Measurements from ENCODE around the gene S100A10. TPM values are rescaled to one million over a fixed set of nuclear protein-coding genes. Genes with fewer than 3 reads are reported as not detected.

The S100A10 gene
- total RNA-seq, 4 donors from 2014 or later = 152 to 404 (median 235) TPM

DNA sequence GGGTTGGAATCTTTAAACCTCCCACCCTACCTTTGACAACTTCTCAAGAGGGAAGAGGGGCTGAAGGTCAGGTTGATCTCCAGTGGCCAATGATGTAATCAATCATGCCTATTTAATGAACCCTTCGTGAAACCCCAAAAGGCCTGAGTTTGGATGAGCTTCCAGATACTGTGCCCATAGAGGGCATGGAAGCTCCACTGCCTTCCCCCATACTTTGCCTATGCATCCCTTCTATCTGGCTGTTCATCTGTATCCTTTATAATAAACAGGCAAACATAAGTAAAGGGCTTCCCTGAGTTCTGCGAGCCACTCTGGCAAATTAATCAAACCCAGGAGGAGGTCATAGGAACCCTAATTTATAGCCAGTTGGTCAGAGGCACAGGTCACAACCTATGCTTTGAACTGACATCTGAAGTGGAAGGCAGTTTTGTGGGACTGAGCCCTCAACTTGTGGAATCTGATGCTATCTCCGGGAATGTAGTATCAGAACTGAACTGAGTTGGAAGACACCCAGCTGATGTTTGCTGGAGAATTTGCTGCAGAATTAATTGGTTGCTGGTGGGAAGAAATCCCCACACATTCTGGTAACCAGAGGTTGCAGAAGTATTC is 24.8 kb downstream of the S100A10 start:
- TF ChIP-seq, protein P1, sequence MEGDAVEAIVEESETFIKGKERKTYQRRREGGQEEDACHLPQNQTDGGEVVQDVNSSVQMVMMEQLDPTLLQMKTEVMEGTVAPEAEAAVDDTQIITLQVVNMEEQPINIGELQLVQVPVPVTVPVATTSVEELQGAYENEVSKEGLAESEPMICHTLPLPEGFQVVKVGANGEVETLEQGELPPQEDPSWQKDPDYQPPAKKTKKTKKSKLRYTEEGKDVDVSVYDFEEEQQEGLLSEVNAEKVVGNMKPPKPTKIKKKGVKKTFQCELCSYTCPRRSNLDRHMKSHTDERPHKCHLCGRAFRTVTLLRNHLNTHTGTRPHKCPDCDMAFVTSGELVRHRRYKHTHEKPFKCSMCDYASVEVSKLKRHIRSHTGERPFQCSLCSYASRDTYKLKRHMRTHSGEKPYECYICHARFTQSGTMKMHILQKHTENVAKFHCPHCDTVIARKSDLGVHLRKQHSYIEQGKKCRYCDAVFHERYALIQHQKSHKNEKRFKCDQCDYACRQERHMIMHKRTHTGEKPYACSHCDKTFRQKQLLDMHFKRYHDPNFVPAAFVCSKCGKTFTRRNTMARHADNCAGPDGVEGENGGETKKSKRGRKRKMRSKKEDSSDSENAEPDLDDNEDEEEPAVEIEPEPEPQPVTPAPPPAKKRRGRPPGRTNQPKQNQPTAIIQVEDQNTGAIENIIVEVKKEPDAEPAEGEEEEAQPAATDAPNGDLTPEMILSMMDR (IDR thresholded peaks at IDR 0.05; ENCODE audit: low read depth) = no peak

DNA sequence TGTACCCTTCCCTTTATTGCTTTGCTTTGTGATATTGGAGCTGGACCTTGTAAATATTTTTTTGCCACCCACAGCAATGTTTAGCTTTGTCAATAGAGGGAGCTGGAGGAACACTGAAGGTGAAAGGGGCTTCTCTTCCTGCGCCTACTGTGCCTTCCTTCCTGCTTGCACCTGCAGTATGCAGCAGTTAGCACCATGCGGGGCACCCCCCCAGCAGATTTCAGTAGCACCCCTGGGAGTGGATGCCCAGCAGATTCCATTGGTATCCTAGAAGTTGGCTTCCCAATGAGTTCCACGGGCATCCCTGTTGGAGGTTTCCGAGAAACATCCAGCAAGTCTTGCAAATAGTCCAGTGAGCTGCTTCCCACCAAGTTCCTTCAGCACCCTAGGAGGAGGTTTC is 25.6 kb downstream of the S100A10 start:
- TF ChIP-seq, protein P1 (IDR thresholded peaks at IDR 0.05; ENCODE audit: low read depth) = no peak

DNA sequence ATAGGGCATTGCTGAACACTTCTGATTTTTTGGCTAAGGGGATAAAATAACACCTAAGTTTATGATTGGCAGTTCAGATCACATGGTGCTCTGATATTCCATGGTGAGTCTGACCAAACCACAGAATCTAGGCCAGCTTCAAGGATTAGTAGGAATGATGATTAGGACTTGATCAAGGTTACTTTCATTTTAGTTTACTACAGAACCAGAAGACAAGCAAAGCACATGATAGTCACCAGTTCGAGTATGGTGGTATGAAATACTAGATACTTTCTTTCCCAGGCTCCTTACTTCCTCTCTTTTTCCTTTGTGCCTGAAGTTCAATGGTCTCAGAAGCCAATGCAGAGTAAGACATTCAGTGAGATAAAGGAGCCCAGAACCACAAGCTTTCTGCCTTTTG is 26.6 kb downstream of the S100A10 start:
- TF ChIP-seq, protein P1 (IDR thresholded peaks at IDR 0.05; ENCODE audit: low read depth) = no peak

DNA sequence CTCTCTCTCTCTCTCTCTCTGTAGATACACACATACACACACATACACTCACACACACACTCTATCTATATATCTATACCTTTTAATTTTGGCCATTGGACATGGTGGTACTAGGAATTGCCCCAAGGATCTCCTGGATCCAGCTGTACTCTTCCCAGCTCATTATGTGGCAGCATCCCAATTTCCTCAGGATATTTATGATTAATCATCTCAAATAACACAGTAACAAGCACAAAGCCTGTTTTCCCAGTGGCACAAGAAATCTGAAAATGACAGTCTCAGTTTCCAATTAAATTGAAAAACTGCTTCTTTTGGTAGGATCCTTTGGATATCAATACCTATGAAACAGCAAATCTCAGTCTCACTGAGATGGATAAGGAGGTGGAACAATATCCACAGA is 27.6 kb downstream of the S100A10 start:
- TF ChIP-seq, protein P1 (IDR thresholded peaks at IDR 0.05; ENCODE audit: low read depth) = no peak

DNA sequence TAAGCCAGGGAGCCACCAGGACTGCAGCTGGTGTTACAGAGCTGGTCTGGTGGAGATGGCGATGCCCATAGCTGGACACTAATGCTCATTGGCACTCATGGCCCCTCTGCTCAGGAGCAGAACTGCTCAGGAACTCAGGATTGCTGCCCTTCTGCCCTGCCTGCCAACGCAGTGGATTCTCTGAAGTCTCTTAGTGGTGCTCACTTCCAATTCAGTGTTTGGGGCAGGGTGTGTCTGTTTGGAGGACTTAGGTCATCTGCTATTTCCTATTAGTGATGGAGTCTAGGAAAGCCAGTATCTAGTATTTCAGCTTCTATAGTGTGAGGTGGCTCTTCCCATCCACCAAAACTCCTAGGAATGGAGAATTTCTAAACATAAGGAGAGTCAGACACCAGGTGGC is 29.1 kb downstream of the S100A10 start:
- TF ChIP-seq, protein P1 (IDR thresholded peaks at IDR 0.05; ENCODE audit: low read depth) = no peak

DNA sequence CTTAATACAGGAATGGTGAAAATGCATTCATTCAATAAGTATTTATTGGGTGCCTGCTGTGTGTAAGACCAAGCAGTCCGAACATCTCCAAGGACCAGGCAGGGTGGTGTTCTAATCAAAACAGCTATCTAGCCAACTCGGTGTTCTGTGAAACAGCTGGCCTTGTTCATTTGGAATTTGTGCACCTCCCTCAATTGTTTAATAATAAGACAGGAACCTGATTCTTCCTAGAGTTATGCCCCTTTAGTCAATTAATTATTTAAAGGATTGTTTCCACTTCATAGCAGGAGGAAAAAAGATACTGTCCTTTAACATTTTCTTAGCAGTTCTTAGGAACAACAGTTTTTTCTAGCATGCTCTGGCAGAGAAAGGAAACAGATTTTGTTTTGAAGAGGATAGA is 30.4 kb downstream of the S100A10 start:
- TF ChIP-seq, protein P1 (IDR thresholded peaks at IDR 0.05; ENCODE audit: low read depth) = no peak

DNA sequence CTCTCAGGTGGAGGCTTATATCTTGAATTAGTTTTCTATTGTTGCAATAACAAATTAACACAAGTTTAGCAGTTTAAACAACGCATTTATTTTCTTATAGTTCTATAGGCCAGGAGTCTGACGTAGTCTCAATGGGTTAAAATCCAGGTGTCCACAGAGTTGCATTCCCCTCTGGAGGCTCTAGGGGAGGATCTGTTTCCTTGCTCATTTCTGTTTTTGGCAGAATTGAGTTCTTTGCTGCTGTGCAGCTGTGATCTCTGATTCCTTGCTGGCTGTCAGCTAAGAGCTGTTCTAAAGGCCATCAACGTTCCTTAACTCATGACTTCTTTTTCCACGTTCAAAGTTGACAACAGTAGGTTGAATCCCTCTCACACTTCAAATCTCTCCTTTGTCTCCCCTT is 31.8 kb downstream of the S100A10 start:
- TF ChIP-seq, protein P1 (IDR thresholded peaks at IDR 0.05; ENCODE audit: low read depth) = no peak

Data from subcutaneous adipose tissue (tissue), 4 donors.